Caco-2 (cell line): ENCODE measurements around the gene TFF1. TPM values are rescaled to one million over a fixed set of nuclear protein-coding genes. Genes with fewer than 3 reads are reported as not detected.

Experiments
- BruUV-seq: library from RNA; stranded (reverse); fragments of 400-500 nt; replicated peaks from 2 replicates; lab custom pipeline; 2021; lab: Mats Ljungman, UMichigan
- CTCF ChIA-PET: fragments of 300-600 bp; sonication (Branson Sonifier 250); formaldehyde crosslinking; loops from one replicate; lab custom pipeline; 2022; ENCODE audit warnings: antibody characterized with exemption; lab: Charles Lee
- POLR2A ChIA-PET: fragments of 300-600 bp; sonication (Branson Sonifier 250); formaldehyde crosslinking; loops from one replicate; lab custom pipeline; 2022; ENCODE audit warnings: antibody characterized with exemption; lab: Charles Lee
- DNase-seq, 2 experiments: peaks; one replicate each; pipeline versions ENCODE4 v3.0.0 to v3.0.0-alpha.2; 2020 to 2022
- H3K27me3 ChIP-seq: replicated peaks from 2 replicates; pipeline ENCODE4 v1.6.0; 2011; ENCODE audit warnings: low read length; ENCODE audit not compliant: control insufficient read depth, insufficient read depth
- H3K36me3 ChIP-seq: 2 replicates; pipeline ENCODE4 v1.5.1; 2011; ENCODE audit warnings: low read length; ENCODE audit not compliant: control insufficient read depth, insufficient read depth
- H3K4me1 ChIP-seq: fragments of 250-450 bp; sonication (Bioruptor Pico); 2 replicates; pipeline ENCODE4 v1.5.1; 2020; ENCODE audit warnings: mild to moderate bottlenecking
- H3K4me3 ChIP-seq: 2 replicates; pipeline ENCODE4 v1.5.1; 2011; ENCODE audit warnings: low read depth, mild to moderate bottlenecking, control low read depth, low read length
- H3K9me3 ChIP-seq: fragments of 250-450 bp; sonication (Bioruptor Pico); 2 replicates; pipeline ENCODE4 v1.5.1; 2020; ENCODE audit warnings: mild to moderate bottlenecking, moderate library complexity
- H3K27ac Mint-ChIP-seq: one replicate; pipeline ENCODE4 v1.8.0; 2022; ENCODE audit warnings: mixed read lengths; ENCODE audit not compliant: unreplicated experiment
- H3K27me3 Mint-ChIP-seq: one replicate; pipeline ENCODE4 v1.8.0; 2022; ENCODE audit warnings: mixed read lengths; ENCODE audit not compliant: insufficient read depth, unreplicated experiment
- H3K36me3 Mint-ChIP-seq: one replicate; pipeline ENCODE4 v1.8.0; 2022; ENCODE audit warnings: mild to moderate bottlenecking, mixed read lengths; ENCODE audit not compliant: insufficient read depth, unreplicated experiment
- H3K4me1 Mint-ChIP-seq: one replicate; pipeline ENCODE4 v1.8.0; 2022; ENCODE audit warnings: low read depth, mixed read lengths; ENCODE audit not compliant: unreplicated experiment
- H3K4me3 Mint-ChIP-seq: one replicate; pipeline ENCODE4 v1.8.0; 2022; ENCODE audit warnings: mild to moderate bottlenecking, moderate library complexity, mixed read lengths; ENCODE audit not compliant: unreplicated experiment
- H3K9me3 Mint-ChIP-seq: one replicate; pipeline ENCODE4 v1.8.0; 2022; ENCODE audit warnings: mixed read lengths; ENCODE audit not compliant: unreplicated experiment
- intact Hi-C: fragments of 100-400 bp; cut with micrococcal nuclease; formaldehyde crosslinking; loops from one replicate; pipeline ENCODE4 v1.10.0; 2022; ENCODE audit not compliant: unreplicated experiment
- total RNA-seq: library from RNA; stranded (reverse); gene quantifications from 2 replicates; pipeline ENCODE4 v1.2.3, GENCODE V29; 2022
- TF ChIP-seq, protein P1 (sequence below), 2 experiments: fragments of 200-600 bp in 1 of 2; IDR thresholded peaks; 1 replicate in 1 of 2; 2 replicates in 1 of 2; pipeline versions ENCODE4 v1.5.1 to v1.8.0; 2011 to 2022; ENCODE audit warnings: antibody characterized with exemption in 1 of 2, control low read depth in 1 of 2, inconsistent platforms in 1 of 2, low read depth in 1 of 2, low read length in 1 of 2, mild to moderate bottlenecking in 1 of 2, moderate library complexity in 1 of 2; ENCODE audit not compliant: insufficient read depth in 1 of 2, severe bottlenecking in 1 of 2, unreplicated experiment in 1 of 2

The TFF1 gene
- total RNA-seq, 1 experiment from 2014 or later = 9.8 TPM

DNA sequence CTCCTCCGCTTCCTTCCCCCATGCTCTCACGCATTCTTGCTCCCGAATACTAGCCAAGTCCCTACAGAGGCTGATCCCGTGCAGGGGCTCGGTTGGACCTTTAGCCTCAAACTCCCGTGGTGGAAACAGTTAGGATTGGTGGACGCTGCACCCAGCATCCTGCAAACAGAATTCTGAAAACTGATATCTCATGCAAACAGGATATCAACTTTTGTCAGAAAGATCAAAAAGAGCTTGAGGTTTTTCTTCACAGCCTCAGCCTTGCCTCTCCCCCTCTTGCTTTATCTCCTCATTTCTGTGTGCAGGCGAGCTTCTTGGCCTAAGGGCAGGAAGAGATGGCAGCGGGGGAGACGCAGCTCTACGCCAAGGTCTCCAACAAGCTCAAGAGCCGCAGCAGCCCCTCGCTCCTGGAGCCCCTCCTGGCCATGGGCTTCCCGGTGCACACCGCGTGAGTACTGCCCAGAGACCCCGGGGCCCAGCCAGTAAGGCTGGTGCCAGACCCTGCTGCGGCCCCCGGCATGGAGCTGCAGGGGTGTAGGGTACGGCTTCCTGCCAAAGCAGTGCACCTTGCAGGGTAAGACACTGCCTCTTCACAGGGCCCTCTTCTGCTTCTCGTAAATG lies 37.4 kb upstream of the TFF1 start, which contains the start of gene UBASH3A:
UBASH3A (plus strand) TSS at position 292 of the 621 bp plus-strand sequence; CDS start at position 336, 44 bp downstream.
- Mint-ChIP-seq H3K36me3 (no peaks in the 10 kb centered on the region), H3K4me1 (no peaks in the 10 kb centered on the region), H3K27me3 (no peaks in the 10 kb centered on the region), H3K27ac (no peak within 1 kb of the TSS), H3K4me3 (no peak within 1 kb of the TSS), H3K9me3 (peaks cover 12% of the 10 kb centered on the region)
- Histone ChIP-seq H3K4me3 (no peak within 1 kb of the TSS), H3K4me1 (no peaks in the 10 kb centered on the region), H3K36me3 (no peaks in the 10 kb centered on the region), H3K9me3 (no peaks in the 10 kb centered on the region; the same call in 1 of the 2 replicates), H3K27me3 (no peaks in the 10 kb centered on the region)
- no TSS peak for BruUV-seq
- no peak for DNase-seq
- TF ChIP-seq, protein P1, sequence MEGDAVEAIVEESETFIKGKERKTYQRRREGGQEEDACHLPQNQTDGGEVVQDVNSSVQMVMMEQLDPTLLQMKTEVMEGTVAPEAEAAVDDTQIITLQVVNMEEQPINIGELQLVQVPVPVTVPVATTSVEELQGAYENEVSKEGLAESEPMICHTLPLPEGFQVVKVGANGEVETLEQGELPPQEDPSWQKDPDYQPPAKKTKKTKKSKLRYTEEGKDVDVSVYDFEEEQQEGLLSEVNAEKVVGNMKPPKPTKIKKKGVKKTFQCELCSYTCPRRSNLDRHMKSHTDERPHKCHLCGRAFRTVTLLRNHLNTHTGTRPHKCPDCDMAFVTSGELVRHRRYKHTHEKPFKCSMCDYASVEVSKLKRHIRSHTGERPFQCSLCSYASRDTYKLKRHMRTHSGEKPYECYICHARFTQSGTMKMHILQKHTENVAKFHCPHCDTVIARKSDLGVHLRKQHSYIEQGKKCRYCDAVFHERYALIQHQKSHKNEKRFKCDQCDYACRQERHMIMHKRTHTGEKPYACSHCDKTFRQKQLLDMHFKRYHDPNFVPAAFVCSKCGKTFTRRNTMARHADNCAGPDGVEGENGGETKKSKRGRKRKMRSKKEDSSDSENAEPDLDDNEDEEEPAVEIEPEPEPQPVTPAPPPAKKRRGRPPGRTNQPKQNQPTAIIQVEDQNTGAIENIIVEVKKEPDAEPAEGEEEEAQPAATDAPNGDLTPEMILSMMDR (IDR thresholded peaks at IDR 0.05; ENCODE audit: insufficient read depth in 1 of 2, low read depth in 1 of 2, low read length in 1 of 2, severe bottlenecking in 1 of 2, unreplicated experiment in 1 of 2) = no peak
- ChIA-PET POLR2A (no interaction called here), CTCF (no interaction called here)
- intact Hi-C loops = no loop called here

DNA sequence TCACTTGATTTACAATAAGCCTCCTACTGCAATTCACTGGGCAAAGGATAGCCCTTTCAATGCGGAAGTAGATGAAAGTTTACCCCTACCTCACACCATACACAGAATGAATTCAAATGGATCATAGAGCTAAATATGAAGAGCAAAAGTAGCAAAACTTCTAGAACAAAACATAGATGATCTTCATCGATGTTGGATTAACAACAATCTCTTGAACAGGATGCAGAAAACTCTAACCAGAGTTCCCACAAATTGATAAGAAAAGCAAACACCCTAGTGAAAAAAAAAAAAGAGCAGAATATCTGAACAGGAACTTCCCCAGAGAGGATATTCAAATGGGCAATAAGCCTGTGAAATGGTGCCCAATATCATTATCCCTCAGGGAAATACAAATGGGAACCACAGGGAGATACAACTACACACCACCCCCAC lies 35.5 kb upstream of the TFF1 start:
- TF ChIP-seq, protein P1 (IDR thresholded peaks at IDR 0.05; ENCODE audit: insufficient read depth in 1 of 2, low read depth in 1 of 2, low read length in 1 of 2, severe bottlenecking in 1 of 2, unreplicated experiment in 1 of 2) = no peak
- Histone ChIP-seq H3K4me3 (no peak overlapping the region), H3K9me3 (no peaks in the 10 kb centered on the region; the same call in 1 of the 2 replicates), H3K36me3 (no peaks in the 10 kb centered on the region), H3K4me1 (no peaks in the 10 kb centered on the region), H3K27me3 (no peaks in the 10 kb centered on the region)
- no peak for DNase-seq
- intact Hi-C loops = no loop called here
- no TSS peak for BruUV-seq
- POLR2A ChIA-PET = no interaction called here
- CTCF ChIA-PET = no interaction called here
- Mint-ChIP-seq H3K27ac (no peak overlapping the region), H3K36me3 (no peaks in the 10 kb centered on the region), H3K4me3 (no peak overlapping the region), H3K4me1 (peaks cover 6% of the 10 kb centered on the region), H3K9me3 (peaks cover 12% of the 10 kb centered on the region), H3K27me3 (no peaks in the 10 kb centered on the region)

DNA sequence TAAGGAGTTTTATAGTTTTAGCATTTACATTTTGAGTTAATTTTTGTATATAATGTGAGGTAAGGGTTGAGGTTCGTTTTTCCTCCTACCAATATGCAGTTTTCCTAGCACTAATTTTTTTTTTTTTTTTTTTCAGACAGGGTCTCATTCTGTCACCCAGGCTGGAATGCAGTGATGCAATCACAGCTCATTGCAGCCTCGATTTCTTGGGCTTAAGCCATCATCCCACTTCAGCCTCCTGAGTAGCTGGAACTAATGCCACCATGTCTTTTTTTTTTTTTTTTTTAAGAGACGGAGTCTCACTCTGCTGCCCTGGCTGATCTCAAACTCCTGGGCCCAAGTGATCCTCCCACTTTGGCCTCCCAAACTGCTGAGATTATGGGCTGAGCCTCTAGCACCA lies 34.8 kb upstream of the TFF1 start:
- BruUV-seq = no TSS peak
- H3K4me3 ChIP-seq = no peak overlapping the region
- H3K27me3 ChIP-seq = no peaks in the 10 kb centered on the region
- CTCF ChIA-PET = interaction anchor here (0.7 kb wide), 1 partner anchor 18 kb away, joined by 3 read pairs; no protein-coding TSS in a partner anchor
- DNase-seq = no peak
- peaks cover 6% of the 10 kb centered on the region for H3K4me1 Mint-ChIP-seq
- no peak overlapping the region for H3K4me3 Mint-ChIP-seq
- H3K9me3 ChIP-seq = no peaks in the 10 kb centered on the region; the same call in 1 of the 2 replicates
- intact Hi-C loops = no loop called here
- no peaks in the 10 kb centered on the region for H3K4me1 ChIP-seq
- H3K27ac Mint-ChIP-seq = no peak overlapping the region
- H3K9me3 Mint-ChIP-seq = peaks cover 12% of the 10 kb centered on the region
- H3K27me3 Mint-ChIP-seq = no peaks in the 10 kb centered on the region
- H3K36me3 ChIP-seq = no peaks in the 10 kb centered on the region
- no peaks in the 10 kb centered on the region for H3K36me3 Mint-ChIP-seq
- TF ChIP-seq, protein P1 (IDR thresholded peaks at IDR 0.05; ENCODE audit: insufficient read depth in 1 of 2, low read depth in 1 of 2, low read length in 1 of 2, severe bottlenecking in 1 of 2, unreplicated experiment in 1 of 2) = no peak
- POLR2A ChIA-PET = no interaction called here
